HG02678 (cell line): ENCODE data around the gene PRKCH.

Experiments used
- ATAC-seq: cut with Tn5 transposase; IDR thresholded peaks from one replicate; pipeline ENCODE4 v1.9.1; 2021; ENCODE audit warnings: mild to moderate bottlenecking, moderate library complexity; ENCODE audit not compliant: unreplicated experiment

The PRKCH gene

DNA sequence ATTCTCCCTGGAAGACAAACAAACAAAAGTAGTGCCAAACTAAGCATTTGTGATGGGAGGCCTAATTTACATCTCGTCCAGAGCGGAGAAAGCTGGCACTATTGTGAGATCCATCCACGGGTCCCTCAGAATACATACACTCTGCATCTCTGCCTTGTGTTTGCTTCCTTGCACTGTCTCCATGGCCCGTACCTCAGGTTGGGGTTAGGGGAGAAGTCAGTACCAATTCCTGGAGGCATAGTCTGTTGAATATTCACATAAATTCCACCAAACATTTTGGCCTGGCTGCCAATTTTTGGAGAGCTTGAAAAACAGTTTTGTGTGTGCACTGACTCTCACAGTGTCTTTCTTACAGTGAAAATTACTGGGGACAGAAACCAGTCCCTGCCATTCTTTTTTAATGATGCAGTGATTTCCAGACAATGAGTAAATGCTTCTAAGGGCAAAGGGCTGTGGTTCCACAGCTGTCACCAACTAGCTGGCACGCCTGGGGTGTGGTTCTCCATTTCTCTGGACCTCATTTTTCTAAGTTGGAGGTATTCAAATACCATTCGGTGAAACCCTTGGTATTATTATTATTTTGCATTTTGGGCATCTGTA is 254.3 kb downstream of the PRKCH start:
- no peak for ATAC-seq

DNA sequence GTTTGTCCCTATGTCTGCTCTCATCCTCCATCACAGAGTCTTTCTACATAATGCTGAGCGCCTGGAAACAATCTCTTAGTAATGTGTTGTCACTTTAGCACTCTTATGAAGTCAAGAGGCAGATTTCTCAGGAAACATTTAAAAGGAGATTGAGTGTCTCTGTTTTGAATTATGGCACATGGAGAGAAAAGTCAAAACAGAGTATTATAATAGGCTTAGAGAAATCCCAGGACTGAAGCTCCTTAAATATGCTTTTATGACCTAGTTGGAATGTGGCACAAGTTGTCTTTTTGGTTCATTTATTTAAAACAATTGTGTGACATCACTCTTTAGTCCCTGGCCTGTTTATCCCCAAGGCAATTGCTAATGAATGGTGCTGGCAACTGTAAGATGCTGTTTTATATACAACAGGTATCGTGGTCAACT is 256.1 kb downstream of the PRKCH start:
- ATAC-seq: no peak

DNA sequence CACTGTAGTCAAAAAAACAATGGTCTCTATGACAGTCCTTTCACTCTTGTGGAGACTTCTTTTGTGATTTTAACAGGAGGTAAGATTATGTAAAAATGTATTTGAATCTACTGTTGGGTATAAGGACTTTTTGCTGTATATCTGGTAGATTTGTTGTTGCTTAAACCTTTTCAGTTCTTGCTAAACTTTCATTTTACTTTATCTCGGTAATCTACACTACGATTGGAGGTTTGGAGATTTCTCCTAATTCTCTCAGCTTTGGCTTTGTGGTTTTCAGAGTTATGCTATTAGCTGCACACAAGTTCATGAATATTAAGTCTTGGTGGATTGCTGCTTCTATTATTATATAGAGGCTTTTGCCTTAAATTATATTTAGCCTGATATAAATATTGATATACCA is 257.4 kb downstream of the PRKCH start:
- no peak for ATAC-seq

DNA sequence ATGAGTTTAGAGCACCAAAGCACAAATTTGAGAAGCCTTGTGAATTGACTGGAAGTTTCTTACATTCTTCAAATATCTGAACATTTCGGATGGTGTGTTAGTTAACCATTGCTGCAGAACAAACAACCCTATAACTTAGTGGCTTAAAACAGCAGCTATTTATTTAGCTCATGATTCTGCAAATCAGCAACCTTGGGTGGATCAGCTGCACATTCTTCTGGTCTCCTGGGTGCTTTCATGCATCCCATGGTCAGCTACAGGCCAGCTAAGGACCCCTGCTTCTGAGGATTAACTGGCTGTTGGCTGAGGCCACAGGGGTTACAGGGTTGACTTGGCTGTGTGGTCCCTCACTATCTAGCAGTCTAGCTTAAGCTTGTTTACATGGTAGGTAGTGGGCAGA is 260.0 kb downstream of the PRKCH start:
- ATAC-seq: no peak

DNA sequence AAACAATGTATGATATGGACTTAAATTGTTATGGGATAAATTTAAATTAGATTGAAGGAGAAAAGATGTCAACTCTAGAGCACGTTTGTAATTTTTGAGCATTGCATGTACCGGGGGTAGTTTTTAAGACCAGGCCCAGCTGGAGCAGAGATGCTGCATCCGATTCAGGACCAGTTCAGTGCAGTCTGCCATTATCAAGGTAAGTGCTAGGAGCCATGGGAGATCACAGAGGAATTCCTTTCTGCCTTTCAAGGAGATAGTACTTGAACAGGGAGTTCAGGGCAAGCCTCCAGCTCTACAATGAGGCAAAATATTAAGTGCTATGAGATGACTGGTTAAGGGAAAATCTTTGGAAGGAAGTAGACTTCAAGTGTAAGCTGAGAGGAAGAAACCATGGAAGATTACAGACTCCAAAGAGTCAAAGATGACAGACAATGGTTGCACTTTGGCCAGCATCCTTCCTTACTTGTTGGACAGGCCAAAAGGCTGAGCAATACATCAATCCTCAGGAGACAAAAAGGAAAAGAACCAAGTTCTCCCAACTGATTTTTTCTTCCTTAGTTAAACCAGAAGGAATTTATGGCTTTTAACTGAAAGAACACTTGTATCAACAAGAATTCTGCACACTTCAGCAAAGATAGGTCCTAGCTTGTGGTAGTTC is 260.7 kb downstream of the PRKCH start:
- ATAC-seq: no peak

DNA sequence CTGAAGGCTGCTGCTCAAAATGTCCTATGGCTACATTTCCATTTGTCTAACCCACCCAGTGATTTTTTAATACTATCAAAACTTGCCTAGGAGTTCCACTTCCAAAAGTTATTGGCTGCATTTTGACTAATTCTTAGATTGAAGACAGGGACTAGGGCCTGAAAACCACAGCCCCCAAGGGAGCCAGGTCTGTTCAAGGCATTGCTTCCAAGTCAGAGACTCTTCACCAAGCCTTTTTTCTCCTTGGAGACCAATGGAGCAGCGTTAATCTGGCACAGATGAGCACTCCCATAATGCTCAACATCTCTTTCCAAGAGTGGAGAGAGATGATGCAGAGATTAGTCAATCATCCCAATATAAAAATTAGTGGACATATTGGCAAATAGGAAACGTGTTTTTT is 261.4 kb downstream of the PRKCH start:
- ATAC-seq: no peak

DNA sequence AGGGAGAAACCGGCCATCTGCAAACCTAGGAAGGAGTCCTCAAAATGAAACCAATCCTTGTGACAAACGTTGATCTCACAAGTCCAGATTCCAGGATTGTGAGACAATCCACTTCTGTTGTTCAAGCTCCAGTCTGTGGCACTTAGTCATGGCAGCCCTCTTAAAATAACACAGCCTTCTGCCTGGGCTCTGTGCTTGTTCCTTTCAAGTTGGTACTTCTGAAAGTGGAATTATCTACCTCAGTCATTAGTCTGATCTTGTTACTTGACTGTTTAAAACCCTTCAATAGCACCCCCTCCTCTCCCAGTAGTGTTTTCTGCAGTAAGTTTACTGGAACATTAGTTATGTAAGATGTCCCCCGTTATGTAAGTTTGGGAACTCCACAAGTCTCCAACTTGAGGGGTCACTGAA is 263.0 kb downstream of the PRKCH start:
- ATAC-seq: no peak

DNA sequence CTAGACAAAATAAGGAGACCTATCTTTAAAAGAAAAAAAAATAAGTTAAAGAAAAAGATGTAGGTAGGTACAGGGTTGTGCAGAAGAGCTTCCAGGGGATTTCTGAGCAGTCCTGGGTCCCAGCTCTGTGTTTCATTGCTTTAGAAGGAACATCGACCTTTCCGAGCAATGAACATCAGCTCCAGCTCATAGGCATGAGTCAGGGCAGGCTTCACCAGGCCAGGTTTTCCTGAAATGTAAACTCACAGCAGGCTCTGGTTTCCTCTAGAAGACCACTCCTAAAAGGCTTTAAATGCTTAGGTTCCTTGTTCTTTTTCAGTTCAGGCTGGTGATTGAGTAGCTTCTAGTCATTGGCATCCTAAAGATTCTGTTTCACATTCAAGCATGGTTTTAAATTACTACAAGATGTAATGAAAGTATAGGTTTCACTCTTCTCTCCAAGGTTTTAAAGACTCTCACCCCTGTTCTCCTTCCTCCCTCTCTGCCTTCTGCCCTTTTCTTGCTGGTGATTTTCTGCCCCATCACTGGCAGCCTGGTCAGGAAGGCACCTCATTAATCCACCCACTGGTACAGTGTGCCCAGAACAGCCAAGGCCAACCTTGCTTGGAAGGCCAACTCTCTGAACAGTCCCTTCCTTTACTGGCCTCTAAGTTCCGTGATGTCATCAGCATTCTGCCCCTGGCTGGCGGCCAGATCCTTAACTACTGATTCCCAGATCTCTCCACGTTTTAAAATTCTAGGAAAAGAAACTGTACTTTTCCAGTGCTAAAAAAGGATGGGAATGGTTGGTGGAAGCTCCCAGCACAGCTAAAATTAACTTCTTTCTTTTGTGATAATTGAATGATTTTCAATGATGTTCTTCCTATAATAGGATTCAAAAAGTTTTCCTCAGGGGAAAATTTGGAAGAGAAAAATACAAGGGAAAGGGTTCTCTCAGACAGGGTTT is 264.5 kb downstream of the PRKCH start:
- ATAC-seq: no peak

DNA sequence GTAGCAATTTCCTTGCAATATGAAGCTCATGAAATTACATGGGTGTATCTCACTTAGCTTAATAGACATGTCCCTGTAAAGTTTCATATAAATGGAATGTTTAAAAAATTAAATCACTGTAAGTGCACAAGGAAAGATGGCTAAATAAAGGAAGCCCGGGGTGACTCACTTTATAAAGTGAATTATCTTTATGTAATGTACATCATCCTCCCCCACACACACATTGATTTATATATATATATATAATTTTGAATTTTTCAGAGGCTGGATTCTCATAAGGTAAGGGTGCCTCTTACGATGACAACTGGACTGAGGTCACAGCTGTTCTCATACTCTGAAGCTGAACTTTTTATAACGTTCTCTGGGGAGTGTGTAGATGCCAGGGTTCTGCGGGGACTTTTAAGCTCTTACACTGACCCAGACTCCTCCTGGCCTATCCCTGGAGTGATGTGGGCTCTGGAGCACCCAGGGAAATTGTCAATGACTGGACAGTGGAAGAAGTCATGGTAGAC is 265.2 kb downstream of the PRKCH start:
- ATAC-seq: no peak

DNA sequence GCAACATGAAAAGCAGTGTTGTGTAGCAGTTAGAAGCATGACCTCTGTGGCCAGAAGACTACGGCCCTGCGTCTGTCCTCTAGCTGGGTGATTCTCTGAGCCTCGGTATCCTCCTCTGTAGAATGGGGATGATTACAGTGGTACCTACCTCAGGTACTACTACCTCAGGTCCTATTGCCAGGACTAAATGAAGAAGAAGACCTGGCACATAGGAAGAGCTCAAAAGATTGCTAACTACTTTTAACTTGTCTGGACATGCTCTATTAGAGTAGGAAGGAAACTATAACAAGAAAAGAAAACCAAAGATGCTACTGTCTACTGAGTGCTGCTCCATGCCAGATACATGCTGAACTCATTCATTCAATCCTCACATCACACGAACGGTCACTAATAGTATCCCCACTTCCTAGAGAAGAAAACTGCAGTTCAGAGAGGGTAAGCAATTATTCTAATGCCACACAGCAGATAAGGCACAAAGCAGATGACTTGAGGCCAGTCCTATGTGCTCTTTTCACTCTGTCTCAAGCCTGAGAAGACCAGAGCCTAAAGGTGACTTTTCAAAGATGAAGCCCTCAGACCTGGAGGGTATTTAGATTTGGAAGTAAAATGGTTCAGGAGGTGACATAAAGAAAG is 265.8 kb downstream of the PRKCH start:
- no peak for ATAC-seq

DNA sequence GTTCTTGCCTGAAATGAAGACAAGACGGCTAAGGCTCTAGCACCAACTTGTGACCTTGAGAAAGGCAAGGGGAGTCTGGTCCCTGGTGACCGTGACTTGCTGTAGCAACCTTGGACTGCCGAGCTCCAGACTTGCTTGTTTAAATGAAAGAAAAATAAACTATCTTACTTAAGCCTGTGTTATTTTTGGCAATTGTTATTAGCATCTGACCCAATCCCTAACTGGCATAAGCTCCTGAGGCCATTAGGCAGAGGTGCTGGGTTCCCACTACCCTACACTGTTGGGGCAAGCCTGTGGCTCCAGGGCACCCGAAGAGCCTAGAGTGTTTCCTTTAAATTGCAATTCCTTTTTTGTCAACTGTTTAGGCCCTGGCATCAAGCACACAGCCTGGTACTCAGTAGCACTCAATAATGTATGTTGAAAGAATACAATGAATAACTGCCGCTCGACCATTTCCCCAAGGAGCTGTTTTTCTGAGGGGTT is 267.1 kb downstream of the PRKCH start:
- no peak for ATAC-seq

DNA sequence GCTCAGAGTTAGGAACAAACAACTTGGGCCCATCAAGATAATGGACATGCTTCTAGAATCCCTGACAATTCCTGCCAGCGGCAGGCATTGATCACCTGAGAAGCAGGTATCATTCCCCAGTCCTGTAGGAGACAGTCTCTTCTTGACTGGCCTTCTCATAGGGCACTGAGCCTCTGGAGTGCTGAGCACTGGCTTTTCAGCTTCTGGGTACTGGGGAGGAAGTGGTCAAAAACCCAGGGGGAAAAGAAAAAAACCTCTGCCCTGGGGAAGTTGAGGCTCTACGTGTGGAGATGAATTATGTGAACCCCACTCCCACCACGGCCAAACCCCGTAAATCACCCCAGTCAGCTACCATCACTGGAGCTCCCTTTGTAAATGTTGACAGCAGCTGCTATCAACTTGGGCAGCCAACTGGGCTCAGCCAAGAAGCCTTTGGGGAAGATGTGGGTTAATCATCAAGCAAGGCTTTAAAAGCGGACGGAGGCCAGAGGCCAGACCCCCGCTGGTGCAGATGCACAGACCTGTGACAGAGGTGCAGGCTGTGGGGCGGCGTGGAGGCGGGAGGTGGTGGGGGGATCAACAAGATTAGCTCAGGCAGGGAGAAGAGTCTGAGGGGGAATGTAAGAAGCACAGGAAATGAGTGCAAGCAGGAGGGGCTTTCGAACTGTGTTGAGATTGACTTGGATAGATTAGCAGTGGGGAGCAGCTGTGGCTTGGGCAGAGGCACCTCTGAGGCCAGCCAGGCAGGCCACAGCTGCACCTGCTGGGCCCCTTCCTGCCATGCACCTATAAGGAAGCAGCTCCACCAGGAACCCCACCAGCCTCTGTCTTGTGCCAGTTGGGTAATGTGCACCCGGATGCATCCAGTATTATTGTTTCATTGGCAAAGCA is 268.6 kb downstream of the PRKCH start:
- ATAC-seq: peak; percentile 37

DNA sequence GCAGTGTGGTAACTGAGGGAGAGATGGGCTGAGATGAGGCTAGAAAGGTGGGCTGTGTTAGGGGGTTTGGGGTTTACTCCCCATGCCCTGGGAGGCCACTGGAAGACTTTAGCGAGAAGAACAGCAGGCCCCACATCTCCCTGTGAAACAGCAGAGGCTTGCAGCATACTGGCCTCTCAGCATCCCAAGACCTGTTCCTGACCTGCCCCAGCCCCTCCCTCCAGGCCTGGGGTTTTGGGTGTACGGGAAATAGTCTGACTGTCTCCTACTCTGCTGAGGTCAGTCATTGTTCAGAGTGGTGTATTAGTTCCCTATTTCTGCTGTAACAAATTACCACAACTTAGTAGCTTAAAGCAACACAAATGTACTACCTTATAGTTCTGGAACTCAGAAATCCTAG is 270.5 kb downstream of the PRKCH start:
- no peak for ATAC-seq

DNA sequence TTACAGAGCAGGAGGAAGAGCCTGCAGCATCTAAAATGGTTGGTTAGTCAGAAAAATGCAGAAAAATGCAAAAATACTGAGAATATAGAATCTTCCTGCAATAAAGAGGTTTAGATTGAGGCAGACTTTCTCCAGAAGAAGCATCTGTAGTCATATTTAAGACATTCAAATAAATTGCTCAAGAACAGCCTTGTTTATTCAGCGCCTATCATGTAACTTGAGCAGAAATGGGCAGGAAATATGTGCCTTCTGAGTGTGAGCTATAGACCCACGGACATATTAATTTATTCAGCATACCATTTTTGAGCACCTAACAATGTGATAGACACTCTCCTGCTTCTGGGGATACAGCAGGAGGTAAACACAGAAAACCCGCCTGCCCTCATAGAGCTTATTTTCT is 272.0 kb downstream of the PRKCH start:
- ATAC-seq: no peak

DNA sequence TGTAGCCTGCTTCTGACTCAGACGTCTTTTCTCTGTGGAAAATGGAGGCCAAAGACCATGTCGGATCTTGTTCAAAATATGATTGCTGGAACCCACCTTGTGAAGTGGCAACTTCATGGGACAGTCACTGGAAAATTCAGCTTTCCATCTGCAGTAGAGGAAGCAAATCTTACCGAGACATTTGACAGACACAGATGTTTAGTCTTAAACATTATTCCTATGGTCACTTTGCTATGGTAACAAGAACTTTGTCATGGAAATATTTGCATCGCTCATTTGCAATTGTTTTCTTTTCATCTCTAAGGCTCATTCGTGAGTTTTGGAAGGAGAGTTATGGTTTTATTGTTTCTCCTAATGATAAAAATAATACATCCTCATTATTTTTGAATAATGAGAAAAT is 275.6 kb downstream of the PRKCH start:
- no peak for ATAC-seq

DNA sequence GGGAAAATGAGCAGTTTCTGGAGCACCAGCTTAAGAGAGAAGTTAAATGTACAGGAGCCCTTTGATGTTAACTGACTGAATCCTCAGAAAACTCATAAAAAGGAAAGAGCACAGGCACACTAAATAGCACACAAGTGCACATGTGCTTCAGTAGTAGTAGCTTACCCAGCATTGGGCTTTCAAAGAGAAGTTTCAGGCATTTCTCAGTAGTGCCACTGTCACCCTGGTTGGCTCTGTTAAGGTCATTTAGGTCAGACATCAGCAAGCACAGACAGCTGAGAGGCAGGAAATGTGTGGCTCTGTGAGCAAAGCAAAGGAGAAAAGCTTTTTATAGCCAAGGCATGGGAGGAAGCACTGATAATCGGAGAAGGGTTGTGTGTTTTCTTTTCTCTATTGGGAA is 277.6 kb downstream of the PRKCH start:
- ATAC-seq: no peak

DNA sequence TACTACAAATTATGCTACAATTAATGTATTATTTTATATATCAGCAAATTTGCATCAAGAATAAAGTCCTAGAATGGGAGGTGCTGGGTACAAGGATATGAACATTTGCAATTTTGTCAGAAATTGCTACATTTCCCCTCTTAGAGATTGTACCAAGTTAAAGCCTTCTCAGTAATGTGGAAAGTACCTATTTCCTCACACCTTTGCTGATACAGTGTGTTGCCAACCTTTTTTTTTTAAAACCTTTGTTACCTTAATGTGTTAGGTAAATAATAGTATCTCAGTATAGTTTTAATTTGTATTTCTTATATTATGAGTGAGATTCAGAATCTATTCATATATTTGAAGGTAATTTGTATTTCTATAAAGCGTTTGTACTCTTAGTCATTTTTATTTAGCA is 278.6 kb downstream of the PRKCH start:
- no peak for ATAC-seq
